Measurements from ENCODE around the gene CPNE9.

The CPNE9 gene

DNA sequence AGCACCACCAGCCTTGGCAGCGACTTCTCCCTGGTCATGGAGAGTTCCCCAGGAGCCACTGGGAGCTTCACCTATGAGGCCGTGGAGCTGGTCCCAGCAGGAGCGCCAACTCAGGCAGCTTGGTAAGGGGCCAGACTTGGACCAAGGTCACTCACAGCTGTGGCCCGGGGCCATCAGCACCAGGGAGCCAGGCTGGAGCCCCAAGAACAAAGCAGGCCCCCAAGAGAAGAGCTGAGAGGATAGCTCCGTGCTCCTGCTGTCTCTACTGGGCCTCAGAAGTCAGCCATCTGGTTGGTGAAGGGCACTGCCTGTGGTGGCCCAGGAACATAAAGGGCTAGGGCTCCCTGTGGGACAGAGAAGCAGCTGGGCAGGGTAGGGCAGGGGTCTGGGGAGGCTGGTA lies 14.7 kb upstream of the CPNE9 start:
- DNase-seq, result no peak

DNA sequence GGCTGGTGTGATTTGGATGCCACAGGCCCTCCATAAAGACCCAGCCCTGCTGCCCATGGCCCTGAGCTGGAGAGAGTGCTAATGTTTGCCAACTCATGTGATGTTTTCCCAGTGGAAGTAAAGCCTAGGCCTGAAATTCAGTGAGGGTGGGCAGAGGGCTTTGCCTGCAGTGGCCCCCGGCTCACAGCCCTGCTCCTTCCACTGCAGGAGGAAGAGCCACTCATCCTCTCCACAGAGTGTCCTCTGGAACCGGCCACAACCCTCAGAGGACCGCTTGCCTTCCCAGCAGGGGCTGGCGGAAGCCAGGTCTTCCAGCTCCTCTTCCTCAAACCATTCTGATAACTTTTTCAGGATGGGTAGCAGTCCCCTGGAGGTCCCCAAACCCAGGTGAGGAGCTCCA lies 13.9 kb upstream of the CPNE9 start:
- DNase-seq, result no peak

DNA sequence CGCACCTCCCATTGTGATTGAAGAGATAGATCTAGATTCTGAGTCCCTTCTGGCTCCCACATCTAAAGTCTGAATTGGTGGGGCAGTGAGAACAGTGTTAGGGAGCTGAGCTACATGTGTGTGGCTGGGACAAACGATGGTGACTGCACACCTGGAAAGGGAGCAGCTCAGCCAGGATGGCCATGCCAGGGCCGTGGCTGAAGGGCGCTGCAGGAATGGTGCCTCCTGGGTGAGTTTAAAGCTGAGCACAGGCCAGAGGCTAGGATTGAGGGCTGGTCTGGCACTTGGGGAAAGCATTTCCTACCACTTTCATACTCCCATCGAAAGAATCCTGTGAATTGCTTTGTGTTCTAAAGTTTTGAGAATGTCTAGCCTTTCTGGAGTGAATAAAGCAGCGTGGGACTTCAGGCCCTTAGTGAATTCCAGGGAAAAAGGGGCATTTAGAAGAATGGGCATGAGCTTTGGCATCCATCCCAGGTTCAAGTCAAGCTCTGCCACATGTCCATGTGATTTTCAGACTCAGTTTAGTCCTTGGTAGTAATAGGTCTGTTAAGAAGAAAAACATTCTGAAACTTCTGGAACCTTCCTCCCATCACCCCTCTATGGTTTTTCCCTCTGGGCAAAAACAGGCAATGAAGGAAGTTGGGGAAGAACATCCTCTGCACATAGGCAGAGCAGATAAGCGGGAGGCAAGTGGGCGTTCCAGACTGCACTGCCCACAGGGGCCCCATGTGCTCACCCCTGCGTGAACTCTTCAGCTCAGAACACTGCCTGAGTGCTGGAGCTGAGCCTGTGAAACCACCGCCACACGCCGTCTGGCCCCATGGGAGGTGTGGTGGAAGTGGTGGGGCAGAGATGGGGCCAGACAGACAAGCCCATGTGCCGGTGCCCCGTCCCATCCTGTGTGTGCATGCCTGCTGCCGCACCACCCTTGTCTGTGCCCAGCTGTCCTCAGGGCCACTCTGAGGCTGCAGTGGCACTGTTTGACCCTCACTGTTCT lies 12.9 kb upstream of the CPNE9 start:
- DNase-seq, result no peak

DNA sequence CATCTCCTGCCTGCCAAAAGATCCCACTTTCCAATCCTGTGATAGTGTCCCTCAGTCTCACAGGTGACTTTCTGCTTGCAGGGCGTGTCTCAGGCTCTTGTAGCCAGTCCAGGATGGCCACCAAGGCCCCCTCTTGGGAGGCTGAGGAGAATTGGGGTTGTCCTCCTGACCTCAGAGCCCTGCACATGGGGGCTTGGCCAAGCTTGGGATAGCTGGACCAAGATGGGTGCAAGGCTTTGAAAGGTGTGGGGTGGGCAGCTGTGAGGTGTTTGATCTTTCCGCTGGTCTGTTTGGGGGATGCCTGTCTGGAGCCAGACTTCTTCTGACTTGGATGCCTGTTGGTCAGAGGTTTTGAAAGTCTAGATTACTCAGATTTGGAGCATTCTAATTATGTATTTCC lies 12.0 kb upstream of the CPNE9 start:
- no peak for DNase-seq

DNA sequence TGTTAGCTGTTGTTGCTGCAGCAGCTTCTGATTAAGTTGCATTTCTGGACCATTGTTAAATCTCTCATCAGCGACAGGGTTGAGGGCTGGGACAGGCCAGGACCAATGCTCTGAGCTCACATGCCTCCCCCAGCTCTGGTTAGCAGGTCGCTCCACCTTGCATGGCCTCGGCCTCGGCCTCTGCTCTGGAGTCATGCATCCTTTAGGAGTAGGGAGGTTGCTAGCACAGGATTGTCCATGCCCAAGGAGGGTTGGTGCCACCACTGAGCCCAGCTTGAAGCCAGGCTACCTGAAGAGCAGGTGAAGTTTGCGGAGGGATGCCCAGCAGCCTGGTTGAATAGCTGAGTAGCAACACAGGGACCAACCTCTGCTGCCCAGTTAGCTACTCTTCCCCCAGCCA lies 11.2 kb upstream of the CPNE9 start:
- no peak for DNase-seq

DNA sequence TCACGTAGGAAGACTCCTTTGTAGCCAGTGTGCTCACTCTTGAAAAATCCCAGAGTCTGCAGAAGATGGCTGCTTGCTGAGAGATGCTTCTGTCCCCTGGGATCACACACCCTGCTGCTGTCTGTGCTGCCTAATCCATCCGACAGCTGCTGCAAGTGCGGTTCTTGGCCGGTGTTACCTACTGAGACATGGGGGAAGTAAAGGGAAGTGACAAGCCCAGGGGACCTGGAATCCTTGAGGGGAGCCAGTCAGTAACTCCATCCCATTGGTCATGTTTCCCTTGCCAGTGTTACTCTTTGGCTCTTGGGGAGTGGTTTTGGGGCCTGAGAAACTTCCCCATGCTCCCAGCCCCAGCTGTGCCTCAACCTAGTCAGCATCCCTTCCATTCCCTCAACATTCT lies 8.3 kb upstream of the CPNE9 start:
- no peak for DNase-seq

DNA sequence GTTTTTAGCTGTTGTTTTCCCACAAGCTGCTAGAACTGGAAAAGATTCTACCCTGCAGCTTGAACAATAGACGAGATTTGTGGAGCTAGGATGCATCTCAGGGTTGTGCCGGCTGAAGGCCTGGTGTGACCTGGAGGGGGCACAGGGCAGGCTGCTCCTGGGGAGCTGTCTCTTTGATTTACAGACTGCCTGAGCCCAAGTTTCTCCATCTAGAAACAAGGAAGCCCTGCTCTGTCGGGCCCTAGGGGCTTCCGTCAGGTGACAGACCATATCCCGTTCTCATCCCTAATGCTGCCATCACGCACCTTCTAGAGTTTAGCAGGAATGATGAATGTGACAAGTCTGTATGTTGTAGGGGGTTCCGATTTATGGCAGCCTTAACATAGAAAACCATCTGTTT lies 7.9 kb upstream of the CPNE9 start:
- DNase-seq, result no peak

DNA sequence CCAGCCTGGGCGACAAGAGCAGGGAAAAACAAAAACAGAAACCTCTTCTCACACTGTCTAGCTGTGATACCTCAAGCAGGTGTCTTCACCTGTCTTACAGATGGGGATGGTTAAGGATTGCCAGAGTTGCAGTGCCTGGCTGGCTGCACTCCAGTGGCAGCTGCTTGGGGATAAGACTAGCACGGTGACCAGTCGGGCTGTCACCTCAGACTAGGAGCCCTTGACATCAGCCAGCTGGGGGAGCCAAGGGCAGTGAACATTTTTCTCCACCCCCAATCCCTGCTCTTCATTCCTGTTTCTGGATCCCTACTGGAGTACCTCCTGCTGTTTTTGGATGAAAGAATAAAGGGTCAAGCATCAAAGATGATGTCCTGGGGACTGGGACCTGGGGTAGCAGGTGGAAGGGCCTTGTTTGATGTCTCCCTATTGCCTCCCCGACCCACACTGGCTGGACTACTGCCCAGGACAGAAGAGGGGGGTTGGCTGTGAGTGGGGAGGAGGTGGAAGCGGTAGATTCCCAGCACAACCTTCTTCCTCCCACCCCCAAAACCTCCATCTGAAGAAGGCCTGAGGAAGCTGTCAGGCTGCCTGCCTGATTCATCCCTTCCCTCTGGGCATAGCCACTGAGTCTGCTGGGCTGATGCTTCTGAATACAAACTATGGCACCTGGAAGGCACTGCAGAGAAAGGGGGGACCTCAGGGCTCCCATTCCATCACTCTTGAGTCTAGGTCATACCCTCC lies 7.0 kb upstream of the CPNE9 start:
- DNase-seq, result no peak

DNA sequence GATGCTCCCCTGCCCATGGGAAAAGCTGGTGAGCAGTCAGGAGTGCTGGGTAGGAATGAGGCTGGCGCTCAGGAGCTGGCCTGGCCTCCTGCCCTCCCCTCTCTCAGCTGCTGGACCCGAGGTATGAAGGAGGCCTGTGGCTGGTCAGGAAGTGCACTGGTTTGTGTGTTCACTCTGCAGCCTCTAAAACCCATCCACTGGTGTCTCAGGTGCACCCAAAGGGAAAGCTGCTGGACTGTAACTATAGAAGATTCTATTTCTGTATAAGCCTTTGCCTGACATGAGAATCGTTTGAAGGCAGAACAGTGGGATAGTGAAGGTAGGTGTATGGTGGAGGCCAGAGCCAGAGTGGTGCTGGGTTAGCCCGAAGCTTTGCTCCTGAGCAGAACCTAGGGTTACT lies 5.7 kb upstream of the CPNE9 start:
- no peak for DNase-seq

DNA sequence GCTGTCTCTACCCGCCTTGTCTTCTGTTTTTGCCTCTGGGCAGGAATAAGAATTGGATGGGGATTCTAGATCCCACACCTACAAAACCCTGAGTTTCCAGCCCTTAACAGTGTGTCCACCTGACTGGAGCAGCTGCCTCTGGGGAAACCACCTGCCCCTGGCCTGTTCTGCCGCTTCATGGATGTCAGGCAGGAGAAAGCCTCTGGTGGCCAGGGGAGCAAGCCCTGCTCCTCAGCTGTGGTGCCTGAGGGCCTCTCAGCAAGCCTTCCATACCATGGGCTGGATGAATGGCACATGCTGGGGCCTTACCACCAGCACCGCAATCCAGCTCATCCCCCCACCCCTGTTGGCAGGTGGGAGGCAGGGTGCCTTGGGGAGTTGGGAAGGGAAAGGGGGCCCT lies 5.3 kb upstream of the CPNE9 start:
- no peak for DNase-seq

DNA sequence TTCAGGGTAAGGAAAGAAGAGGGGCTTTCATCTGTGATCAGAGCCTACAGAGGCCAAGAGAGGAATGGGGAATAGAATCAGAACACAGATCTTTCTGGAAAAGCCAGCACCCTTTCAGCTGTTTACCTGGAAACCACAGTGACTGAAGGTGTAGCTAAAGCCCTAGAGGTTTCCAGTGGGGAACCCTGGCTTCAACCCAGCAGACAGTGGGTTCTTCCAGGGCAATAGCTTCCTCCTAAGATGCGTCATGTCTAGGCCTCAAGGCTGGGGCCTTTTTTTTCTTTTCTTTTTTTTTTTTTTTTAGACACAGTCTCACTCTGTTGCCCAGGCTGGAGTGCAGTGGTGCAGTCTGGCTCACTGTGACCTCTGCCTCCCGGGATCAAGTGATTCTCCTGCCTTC lies 3.1 kb upstream of the CPNE9 start:
- no peak for DNase-seq

DNA sequence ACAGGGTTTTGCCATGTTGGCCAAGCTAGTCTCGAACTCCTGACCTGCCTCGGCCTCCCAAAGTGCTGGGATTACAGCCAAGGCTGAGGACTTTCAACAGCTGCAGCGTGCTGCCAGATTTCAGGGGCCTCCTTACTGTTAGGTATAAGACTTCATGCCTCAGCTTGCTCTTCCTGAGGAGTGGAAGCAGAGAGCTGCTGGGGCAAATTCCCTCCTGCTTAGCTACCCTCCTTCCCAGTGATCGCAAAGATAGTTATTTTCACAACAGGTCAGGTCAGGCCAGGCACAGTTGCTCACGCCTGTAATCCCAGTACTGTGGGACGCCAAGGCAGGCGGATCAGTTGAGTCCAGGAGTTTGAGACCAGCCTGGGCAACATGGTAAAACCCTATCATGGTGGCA lies 2.6 kb upstream of the CPNE9 start:
- DNase-seq, result no peak

DNA sequence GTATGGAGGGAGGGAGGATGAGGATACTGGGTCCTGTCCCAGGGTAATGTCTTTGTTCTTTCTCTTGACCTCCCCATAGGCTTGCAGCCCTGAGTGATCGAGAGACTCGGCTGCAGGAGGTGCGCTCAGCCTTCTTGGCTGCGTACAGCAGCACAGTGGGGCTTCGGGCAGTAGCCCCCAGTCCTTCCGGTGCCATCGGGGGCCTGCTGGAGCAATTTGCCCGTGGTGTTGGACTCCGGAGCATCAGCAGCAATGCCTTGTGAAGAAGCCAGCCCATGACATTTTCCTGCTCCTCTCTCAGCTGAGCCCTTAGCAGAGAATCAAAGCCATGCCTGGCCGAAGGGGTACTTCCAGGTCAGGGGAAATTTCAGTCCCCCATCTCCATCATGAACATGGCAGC lies 1.9 kb upstream of the CPNE9 start:
- no peak for DNase-seq

DNA sequence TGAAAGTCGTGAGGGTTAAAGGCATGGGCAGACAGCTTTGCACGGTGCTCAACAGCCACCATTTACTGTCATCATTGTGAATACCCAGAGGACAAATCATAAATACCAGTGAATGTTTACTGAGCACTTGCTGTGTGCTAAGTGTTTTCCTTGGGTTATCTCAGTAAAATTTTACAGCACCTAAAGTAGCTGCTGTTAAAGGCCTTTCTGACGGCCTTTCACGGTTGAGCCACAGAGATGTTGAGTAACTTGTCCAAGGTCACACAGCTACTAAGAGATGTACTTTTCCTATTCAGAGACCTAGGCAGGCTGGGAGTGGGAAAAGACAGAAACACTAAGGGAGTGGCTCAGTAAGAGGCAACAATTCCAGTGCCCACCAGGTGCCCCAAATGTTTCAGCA lies 393 bp upstream of the CPNE9 start:
- DNase-seq, result no peak

DNA sequence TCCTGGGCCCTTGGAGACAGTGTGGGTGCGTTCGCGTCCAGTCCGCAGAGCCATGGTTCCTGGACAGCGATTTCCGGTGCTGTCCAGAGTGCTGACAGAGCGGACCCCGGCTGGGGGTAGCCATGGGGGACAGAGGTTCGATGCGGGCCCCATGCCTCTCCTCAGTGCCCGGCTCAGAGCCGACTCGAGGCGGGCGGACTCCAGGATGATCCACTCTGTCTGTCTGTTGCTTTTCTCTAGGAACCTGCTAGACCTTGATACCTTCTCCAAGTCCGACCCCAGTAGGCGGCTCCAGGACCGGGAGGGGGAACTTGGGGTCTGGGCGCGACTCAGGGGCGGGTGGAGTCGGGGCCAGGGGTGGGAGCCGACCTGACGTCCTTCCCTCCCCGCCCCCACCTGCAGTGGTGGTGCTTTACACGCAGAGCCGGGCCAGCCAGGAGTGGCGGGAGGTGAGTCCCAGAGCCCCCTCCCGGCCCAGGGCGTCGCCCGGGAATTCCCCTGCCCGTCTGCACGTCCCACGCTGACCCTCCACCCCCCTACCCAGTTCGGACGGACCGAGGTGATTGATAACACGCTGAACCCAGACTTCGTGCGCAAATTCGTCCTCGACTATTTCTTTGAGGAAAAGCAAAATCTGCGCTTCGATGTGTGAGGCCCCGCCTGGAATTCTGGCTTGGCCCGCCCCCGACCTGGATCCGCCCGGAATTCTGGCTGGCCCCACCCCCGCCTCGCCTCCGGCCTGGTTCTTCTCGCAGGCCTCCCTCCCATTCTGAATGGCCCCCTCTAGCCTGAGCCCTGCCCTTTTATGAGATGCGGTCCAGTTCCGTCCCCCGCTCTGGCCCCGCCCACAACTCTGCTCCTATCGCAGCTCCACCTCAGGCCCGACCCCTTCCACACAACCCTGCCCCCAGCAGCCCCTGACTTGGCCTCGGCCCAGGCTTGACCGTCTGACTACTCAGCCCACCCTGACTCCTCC lies 1.0 kb downstream of the CPNE9 start:
- DNase-seq, result no peak

DNA sequence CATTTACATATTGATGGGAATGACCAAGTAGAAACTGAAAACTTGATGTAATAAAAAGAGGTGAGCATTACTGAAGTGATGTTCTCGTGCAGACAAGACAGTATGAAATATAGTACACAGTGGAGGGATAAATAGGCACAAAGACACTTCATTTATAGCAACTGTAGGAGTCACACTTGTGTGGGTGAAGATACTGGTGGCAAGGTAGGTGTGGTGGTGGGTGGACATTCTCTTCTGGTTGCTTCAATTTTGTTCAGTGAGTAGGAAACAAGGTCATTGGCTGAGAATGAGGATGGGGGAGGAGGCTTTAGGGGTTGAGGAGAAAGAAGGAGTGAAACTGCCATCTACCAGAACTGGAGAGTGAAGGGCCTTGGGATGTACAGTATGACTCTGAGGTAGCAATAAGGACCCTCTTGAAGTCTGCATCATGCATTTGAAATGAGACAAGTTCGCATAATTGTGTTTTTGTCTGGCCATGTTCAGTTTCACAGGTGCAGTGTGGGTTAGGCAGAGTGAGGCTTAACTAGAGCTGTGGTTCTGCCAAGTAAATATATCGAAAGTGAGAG lies 6.6 kb downstream of the CPNE9 start:
- no peak for DNase-seq

DNA sequence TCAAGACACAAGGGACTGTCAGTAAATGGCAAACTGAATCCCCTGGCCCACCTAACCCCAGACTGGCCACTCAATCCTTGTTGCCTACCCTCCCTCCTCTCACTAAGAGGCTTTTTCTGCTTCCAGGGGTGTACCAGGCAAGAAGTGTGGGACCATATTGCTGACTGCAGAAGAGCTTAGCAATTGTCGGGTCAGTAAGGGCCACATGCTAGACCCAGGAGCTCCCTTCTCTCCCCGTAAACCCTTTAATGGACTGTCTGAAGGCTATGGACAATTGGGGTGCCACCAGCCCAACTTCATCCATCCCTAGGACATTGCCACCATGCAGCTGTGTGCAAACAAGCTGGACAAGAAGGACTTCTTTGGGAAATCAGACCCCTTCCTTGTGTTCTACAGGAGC lies 8.8 kb downstream of the CPNE9 start:
- no peak for DNase-seq

DNA sequence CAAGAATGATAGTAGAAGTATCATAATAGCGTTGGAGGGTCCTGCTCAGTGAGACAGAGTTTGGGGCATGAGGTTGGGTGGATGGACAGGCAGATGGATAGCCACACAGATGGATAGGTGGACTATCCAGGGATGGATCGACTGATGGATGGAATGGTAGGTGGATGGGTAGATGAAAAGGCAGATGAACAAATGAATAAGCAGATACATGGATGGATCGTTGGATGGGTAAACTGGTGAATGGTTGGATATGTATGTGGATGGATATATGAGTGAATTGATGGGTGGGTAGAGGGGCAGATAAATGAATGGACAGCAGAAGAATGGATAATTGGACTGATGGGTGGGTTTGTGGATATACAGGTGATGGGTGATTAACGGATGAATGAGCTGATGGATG lies 9.5 kb downstream of the CPNE9 start:
- no peak for DNase-seq

DNA sequence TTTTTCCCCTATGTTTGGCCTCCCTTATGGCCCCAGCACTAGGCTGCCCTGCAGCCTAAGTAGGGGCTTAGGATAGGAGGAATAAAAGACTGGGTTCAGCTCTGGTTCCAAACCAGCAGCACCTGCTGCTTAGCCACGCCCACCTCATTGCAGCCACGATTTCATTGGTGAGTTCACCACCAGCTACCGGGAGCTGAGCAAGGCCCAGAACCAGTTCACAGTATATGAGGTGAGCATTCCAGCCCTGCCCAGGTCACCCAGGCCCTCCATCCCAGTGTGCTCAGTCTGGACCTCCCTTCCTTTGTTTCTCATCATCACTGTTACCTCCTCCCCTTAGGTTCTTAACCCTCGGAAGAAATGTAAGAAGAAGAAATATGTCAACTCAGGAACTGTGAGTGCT lies 11.5 kb downstream of the CPNE9 start:
- DNase-seq, result no peak

DNA sequence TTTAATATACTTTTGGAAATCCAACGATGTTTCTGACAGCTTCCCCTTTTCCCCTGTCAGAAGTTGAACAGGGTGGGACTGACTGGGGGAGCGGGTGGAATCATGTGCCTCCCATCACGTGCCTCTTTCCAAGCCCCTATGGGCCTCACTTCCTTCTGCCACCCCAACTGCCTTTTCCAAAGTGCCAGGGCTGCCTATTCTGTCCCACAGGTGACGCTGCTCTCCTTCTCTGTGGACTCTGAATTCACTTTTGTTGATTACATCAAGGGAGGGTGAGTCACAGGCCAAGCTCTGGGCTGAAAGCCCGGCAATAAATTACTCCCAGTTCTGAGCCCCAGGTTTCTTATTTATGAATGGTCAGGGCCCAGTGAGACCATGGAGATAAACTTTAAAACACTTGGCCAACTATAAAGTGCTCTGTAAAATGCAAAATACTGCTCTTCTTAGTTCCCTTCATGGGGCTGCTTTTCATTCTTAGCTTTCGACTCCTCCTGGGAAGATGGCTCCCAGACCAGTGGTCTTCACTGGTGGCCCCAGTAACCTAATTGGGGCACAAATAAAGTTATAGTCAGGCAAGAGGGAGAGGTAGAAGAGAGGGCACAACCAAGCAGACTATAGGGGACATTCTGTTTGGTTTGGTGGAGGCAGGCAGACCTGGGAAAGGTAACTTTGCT lies 12.3 kb downstream of the CPNE9 start:
- DNase-seq, result peak; percentile 23 to 26

DNA sequence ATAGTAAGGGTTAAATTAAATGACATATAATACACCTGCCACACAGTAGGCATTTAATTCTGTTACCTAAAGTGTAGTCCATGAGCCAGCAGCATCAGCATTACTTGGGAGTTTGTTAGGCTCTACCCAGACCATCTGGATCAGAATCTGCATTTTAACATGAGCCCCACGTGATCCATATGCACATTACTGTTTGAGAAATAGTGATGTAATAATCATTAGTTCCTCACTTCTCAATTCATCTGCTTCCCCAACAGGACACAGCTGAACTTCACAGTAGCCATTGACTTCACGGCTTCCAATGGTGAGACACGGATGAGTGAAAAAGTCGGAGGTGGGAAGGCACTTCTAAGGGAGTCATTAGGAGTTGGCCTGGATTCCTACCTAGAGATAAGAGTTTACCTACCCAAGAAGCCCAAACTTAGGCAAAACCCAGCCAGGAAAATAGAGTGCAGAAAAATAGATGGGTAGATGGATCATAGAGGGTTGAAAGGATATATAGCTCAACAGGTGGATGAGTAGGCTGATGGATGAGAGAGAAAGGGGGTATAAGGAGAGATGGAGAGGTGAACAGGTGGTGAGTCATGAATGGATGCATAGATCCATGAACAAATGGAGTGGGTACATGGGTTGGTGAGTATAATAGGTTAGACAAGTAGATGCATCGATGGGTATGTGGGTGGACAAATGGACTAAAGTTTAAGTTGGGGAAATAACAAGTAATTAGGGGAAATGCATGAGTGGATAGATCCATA lies 13.3 kb downstream of the CPNE9 start:
- DNase-seq, result no peak

Measured in activated CD4-positive, alpha-beta T cell treated with anti-CD3 and anti-CD28 coated beads for 4 hours (primary cell).